K562 (cell line): ENCODE data around the gene PSAP. TPM values are rescaled to one million over a fixed set of nuclear protein-coding genes. Genes with fewer than 3 reads are reported as not detected.

ENCODE experiments used
- CEBPB ChIP-seq: fragments of 450-650 bp; IDR thresholded peaks from 2 replicates; pipeline ENCODE4 v1.6.1; 2016; ENCODE audit warnings: missing genetic modification characterization, missing compliant biosample characterization
- CSDE1 ChIP-seq, 2 experiments: fragments of 450-650 bp; IDR thresholded peaks; 2 replicates each; pipeline ENCODE4 v1.6.1; 2016; ENCODE audit warnings: mild to moderate bottlenecking in 1 of 2
- DPF2 ChIP-seq: fragments of 450-650 bp; IDR thresholded peaks from 2 replicates; pipeline ENCODE4 v1.6.1; 2016
- HIVEP1 ChIP-seq: fragments of 250-450 bp; sonication (Bioruptor Pico); IDR thresholded peaks from 2 replicates; pipeline ENCODE4 v1.4.0; 2020; ENCODE audit warnings: mild to moderate bottlenecking
- MAZ ChIP-seq, 2 experiments: fragments of 450-650 bp in 1 of 2; sonication (generic) in 1 of 2; formaldehyde crosslinking; IDR thresholded peaks in 1 of 2; conservative IDR thresholded peaks in 1 of 2; 2 replicates each; pipeline versions ENCODE4 v1.4.0 to v1.5.0; 2020; ENCODE audit warnings: mild to moderate bottlenecking in 1 of 2, missing genetic modification reagents in 1 of 2
- MBD2 ChIP-seq: sonication (generic); IDR thresholded peaks from 2 replicates; pipeline ENCODE4 v1.6.1; 2016; ENCODE audit warnings: low read depth, borderline replicate concordance
- NEUROD1 ChIP-seq: fragments of 150-350 bp; IDR thresholded peaks from 2 replicates; pipeline ENCODE4 v1.6.1; 2014; ENCODE audit warnings: borderline replicate concordance, low read length, low read depth; ENCODE audit not compliant: partially characterized antibody
- POLR2A ChIP-seq: fragments of 450-650 bp; conservative IDR thresholded peaks from 2 replicates; pipeline ENCODE4 v1.6.1; 2016
- POLR2B ChIP-seq: fragments of 450-650 bp; IDR thresholded peaks from 2 replicates; pipeline ENCODE4 v1.6.1; 2018; ENCODE audit warnings: low read depth; ENCODE audit not compliant: partially characterized antibody
- PURB ChIP-seq: sonication (generic); formaldehyde crosslinking; IDR thresholded peaks from 2 replicates; pipeline ENCODE4 v1.9.0; 2021; ENCODE audit warnings: low read depth, mild to moderate bottlenecking, missing genetic modification reagents
- SIN3B ChIP-seq: fragments of 450-650 bp; IDR thresholded peaks from 2 replicates; pipeline ENCODE4 v1.6.1; 2017; ENCODE audit warnings: low read depth, mild to moderate bottlenecking, moderate library complexity
- TBL1XR1 ChIP-seq, 2 experiments: IDR thresholded peaks; 2 replicates each; pipeline ENCODE4 v1.6.1; 2012; ENCODE audit warnings: improper control_type of control experiment in 2 of 2, low read length in 2 of 2, mild to moderate bottlenecking in 1 of 2
- ZNF212 ChIP-seq: fragments of 450-650 bp; formaldehyde crosslinking; IDR thresholded peaks from 2 replicates; pipeline ENCODE4 v1.4.0; 2020; ENCODE audit warnings: mild to moderate bottlenecking
- ZNF232 ChIP-seq: sonication (generic); formaldehyde crosslinking; IDR thresholded peaks from 2 replicates; pipeline ENCODE4 v1.8.0; 2022; ENCODE audit warnings: mild to moderate bottlenecking, missing genetic modification reagents
- ZNF347 ChIP-seq: fragments of 450-650 bp; formaldehyde crosslinking; IDR thresholded peaks from 2 replicates; pipeline ENCODE4 v1.4.0; 2020; ENCODE audit warnings: low read depth, mild to moderate bottlenecking, moderate library complexity
- ZNF41 ChIP-seq: fragments of 250-450 bp; sonication (Bioruptor Pico); conservative IDR thresholded peaks from 2 replicates; pipeline ENCODE4 v1.4.0; 2020; ENCODE audit warnings: mild to moderate bottlenecking
- ZNF57 ChIP-seq: fragments of 450-650 bp; formaldehyde crosslinking; IDR thresholded peaks from 2 replicates; pipeline ENCODE4 v1.4.0; 2020; ENCODE audit warnings: mild to moderate bottlenecking, moderate library complexity
- ZNF644 ChIP-seq: fragments of 200-800 bp; sonication (Bioruptor generic); IDR thresholded peaks from 2 replicates; pipeline ENCODE4 v1.6.1; 2016; ENCODE audit warnings: low read depth, missing genetic modification characterization, missing compliant biosample characterization
- polyA plus RNA-seq, 8 experiments: library from polyadenylated mRNA; depleted of rRNA in 4 of 8; stranded (reverse) in 5 of 8; unstranded in 3 of 8; fragments of >200 nt; fragmentation: Nextera tagmentation in 2 of 8; fragmentation: Illumina TruSeq in 1 of 8; extraction: Ambion mirVana in 2 of 8; extraction: Trizol in 1 of 8; gene quantifications; 2 replicates each; pipeline versions ENCODE4 v1.2.1 to v1.2.3, GENCODE V29; 2011 to 2014; ENCODE audit warnings: inconsistent platforms in 1 of 8, missing spikeins in 1 of 8
- total RNA-seq, 7 experiments: library from RNA; depleted of rRNA in 6 of 7; stranded (reverse); fragments of >200 nt in 6 of 7; fragmentation: Illumina TruSeq in 2 of 7; extraction: Trizol in 2 of 7; gene quantifications; 2 replicates each; pipeline versions ENCODE4 v1.2.1 to v1.2.3, GENCODE V29; 2011 to 2021; ENCODE audit warnings: low replicate concordance in 1 of 7
- TF ChIP-seq, protein P1 (sequence below): fragments of 450-650 bp; IDR thresholded peaks from 2 replicates; pipeline ENCODE4 v1.6.1; 2017; ENCODE audit warnings: antibody characterized with exemption, mild to moderate bottlenecking
- TF ChIP-seq, protein P2 (sequence below), 3 experiments: fragments of 200-800 bp in 1 of 3; fragments of 250-450 bp in 1 of 3; fragments of 450-650 bp in 1 of 3; sonication (Bioruptor Pico) in 1 of 3; sonication (Bioruptor generic) in 1 of 3; formaldehyde crosslinking in 1 of 3; IDR thresholded peaks; 2 replicates each; pipeline versions ENCODE4 v1.6.1 to v1.8.0; 2016 to 2022; ENCODE audit warnings: mild to moderate bottlenecking in 2 of 3, missing genetic modification characterization in 2 of 3, missing compliant biosample characterization in 1 of 3, moderate library complexity in 1 of 3
- TF ChIP-seq, protein P3 (sequence below), 3 experiments: IDR thresholded peaks in 2 of 3; conservative IDR thresholded peaks in 1 of 3; 2 replicates each; pipeline ENCODE4 v1.5.1; 2011 to 2012; ENCODE audit warnings: low read length in 3 of 3, mild to moderate bottlenecking in 3 of 3, control low read depth in 2 of 3, improper control_type of control experiment in 1 of 3, inconsistent platforms in 1 of 3, low read depth in 1 of 3, mixed read lengths in 1 of 3, moderate library complexity in 1 of 3; ENCODE audit not compliant: insufficient read depth in 2 of 3

PSAP gene
- total and polyA plus RNA-seq, 9 of the 15 experiments (the other 6 are each of a cell fraction or from before 2014, with no cell fraction given) = 245 to 700 (median 429) TPM

DNA sequence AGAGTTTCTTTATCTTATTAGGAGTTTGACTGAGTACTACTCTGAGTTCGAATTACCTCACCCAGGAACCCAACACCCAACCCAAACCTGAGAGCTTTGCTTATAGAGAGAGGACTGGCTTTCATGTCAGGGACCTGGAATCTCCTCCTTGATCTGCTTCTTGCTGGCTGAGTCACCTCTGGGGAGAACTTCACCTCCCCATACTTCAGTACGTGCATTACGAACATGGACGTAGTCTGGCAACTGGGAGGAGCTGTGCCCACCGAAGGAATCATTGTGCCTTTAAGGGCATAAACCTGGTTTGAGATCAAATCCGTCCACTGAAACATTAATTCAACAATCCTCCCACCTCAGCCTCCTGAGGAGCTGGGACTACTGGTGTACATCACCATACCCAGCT is 12.2 kb upstream of the PSAP start (continued):
- TF ChIP-seq, protein P1, sequence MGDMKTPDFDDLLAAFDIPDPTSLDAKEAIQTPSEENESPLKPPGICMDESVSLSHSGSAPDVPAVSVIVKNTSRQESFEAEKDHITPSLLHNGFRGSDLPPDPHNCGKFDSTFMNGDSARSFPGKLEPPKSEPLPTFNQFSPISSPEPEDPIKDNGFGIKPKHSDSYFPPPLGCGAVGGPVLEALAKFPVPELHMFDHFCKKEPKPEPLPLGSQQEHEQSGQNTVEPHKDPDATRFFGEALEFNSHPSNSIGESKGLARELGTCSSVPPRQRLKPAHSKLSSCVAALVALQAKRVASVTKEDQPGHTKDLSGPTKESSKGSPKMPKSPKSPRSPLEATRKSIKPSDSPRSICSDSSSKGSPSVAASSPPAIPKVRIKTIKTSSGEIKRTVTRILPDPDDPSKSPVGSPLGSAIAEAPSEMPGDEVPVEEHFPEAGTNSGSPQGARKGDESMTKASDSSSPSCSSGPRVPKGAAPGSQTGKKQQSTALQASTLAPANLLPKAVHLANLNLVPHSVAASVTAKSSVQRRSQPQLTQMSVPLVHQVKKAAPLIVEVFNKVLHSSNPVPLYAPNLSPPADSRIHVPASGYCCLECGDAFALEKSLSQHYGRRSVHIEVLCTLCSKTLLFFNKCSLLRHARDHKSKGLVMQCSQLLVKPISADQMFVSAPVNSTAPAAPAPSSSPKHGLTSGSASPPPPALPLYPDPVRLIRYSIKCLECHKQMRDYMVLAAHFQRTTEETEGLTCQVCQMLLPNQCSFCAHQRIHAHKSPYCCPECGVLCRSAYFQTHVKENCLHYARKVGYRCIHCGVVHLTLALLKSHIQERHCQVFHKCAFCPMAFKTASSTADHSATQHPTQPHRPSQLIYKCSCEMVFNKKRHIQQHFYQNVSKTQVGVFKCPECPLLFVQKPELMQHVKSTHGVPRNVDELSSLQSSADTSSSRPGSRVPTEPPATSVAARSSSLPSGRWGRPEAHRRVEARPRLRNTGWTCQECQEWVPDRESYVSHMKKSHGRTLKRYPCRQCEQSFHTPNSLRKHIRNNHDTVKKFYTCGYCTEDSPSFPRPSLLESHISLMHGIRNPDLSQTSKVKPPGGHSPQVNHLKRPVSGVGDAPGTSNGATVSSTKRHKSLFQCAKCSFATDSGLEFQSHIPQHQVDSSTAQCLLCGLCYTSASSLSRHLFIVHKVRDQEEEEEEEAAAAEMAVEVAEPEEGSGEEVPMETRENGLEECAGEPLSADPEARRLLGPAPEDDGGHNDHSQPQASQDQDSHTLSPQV = peak; percentile 78
- TF ChIP-seq SIN3B (no peak), PURB (no peak), TBL1XR1 (IDR thresholded peaks at IDR 0.05; ENCODE audit: low read length in 2 of 2) (no peak), ZNF212 (CRISPR knock-in tag) (no peak), ZNF644 (no peak; the same call in 1 of the 2 replicates), CSDE1 (IDR thresholded peaks at IDR 0.05) (no peak), DPF2 (peak; percentile 56; the same call in 1 of the 2 replicates), MAZ (CRISPR knock-in tag; conservative IDR thresholded peaks at IDR 0.05 in 1 of 2, IDR thresholded peaks at IDR 0.05 in 1 of 2) (no peak), ZNF232 (CRISPR knock-in tag) (no peak), MBD2 (no peak), ZNF41 (CRISPR knock-in tag) (no peak), ZNF57 (CRISPR knock-in tag) (no peak), POLR2B (no peak), ZNF347 (no peak), POLR2A (no peak), NEUROD1 (no peak), CEBPB (tag) (no peak), HIVEP1 (CRISPR knock-in tag) (no peak)
- TF ChIP-seq, protein P2, sequence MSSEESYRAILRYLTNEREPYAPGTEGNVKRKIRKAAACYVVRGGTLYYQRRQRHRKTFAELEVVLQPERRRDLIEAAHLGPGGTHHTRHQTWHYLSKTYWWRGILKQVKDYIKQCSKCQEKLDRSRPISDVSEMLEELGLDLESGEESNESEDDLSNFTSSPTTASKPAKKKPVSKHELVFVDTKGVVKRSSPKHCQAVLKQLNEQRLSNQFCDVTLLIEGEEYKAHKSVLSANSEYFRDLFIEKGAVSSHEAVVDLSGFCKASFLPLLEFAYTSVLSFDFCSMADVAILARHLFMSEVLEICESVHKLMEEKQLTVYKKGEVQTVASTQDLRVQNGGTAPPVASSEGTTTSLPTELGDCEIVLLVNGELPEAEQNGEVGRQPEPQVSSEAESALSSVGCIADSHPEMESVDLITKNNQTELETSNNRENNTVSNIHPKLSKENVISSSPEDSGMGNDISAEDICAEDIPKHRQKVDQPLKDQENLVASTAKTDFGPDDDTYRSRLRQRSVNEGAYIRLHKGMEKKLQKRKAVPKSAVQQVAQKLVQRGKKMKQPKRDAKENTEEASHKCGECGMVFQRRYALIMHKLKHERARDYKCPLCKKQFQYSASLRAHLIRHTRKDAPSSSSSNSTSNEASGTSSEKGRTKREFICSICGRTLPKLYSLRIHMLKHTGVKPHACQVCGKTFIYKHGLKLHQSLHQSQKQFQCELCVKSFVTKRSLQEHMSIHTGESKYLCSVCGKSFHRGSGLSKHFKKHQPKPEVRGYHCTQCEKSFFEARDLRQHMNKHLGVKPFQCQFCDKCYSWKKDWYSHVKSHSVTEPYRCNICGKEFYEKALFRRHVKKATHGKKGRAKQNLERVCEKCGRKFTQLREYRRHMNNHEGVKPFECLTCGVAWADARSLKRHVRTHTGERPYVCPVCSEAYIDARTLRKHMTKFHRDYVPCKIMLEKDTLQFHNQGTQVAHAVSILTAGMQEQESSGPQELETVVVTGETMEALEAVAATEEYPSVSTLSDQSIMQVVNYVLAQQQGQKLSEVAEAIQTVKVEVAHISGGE (CRISPR knock-in tag; IDR thresholded peaks at IDR 0.05) = no peak
- TF ChIP-seq, protein P3, sequence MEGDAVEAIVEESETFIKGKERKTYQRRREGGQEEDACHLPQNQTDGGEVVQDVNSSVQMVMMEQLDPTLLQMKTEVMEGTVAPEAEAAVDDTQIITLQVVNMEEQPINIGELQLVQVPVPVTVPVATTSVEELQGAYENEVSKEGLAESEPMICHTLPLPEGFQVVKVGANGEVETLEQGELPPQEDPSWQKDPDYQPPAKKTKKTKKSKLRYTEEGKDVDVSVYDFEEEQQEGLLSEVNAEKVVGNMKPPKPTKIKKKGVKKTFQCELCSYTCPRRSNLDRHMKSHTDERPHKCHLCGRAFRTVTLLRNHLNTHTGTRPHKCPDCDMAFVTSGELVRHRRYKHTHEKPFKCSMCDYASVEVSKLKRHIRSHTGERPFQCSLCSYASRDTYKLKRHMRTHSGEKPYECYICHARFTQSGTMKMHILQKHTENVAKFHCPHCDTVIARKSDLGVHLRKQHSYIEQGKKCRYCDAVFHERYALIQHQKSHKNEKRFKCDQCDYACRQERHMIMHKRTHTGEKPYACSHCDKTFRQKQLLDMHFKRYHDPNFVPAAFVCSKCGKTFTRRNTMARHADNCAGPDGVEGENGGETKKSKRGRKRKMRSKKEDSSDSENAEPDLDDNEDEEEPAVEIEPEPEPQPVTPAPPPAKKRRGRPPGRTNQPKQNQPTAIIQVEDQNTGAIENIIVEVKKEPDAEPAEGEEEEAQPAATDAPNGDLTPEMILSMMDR (IDR thresholded peaks at IDR 0.05 in 2 of 3, conservative IDR thresholded peaks at IDR 0.05 in 1 of 3; ENCODE audit: insufficient read depth in 2 of 3, low read depth in 1 of 3, low read length in 3 of 3) = no peak
